ENCODE measurements around the gene BCAS3.

GRCh38 chr17:60781880-60782412 lies 104.3 kb downstream of the BCAS3 start:
- no peak for TF ChIP-seq EZH2phosphoT487 (IDR thresholded peaks at IDR 0.05; ENCODE audit: low read depth)
- no peak for TF ChIP-seq CTCF (IDR thresholded peaks at IDR 0.05; ENCODE audit: low read depth, low read length)

All from OCI-LY3 (cell line).